Activated naive CD4-positive, alpha-beta T cell treated with anti-CD3 and anti-CD28 coated beads for 36 hours (primary cell): ENCODE results near the gene SLC4A9. TPM values are rescaled to one million over a fixed set of nuclear protein-coding genes. Genes with fewer than 3 reads are reported as not detected.

Source experiments
- CTCF ChIA-PET: fragments of 350-600 bp; sonication (Branson Sonifier 250); formaldehyde crosslinking; loops from one replicate; lab custom pipeline; 2021; ENCODE audit warnings: antibody characterized with exemption; lab: Charles Lee
- DNase-seq: peaks from one replicate; pipeline ENCODE4 v3.0.0-alpha.2; 2020
- H3K27ac Mint-ChIP-seq: one replicate; pipeline ENCODE4 v1.8.0; 2021; ENCODE audit warnings: mild to moderate bottlenecking, mixed read lengths
- H3K27me3 Mint-ChIP-seq: one replicate; pipeline ENCODE4 v1.8.0; 2021; ENCODE audit warnings: low read depth, mixed read lengths
- H3K36me3 Mint-ChIP-seq: one replicate; pipeline ENCODE4 v1.8.0; 2021; ENCODE audit warnings: low read depth, mixed read lengths
- H3K4me1 Mint-ChIP-seq: one replicate; pipeline ENCODE4 v1.8.0; 2021; ENCODE audit warnings: low read depth, mixed read lengths
- H3K4me3 Mint-ChIP-seq: one replicate; pipeline ENCODE4 v1.8.0; 2021; ENCODE audit warnings: mild to moderate bottlenecking, moderate library complexity, mixed read lengths
- H3K9me3 Mint-ChIP-seq: one replicate; pipeline ENCODE4 v1.8.0; 2021; ENCODE audit warnings: mixed read lengths
- intact Hi-C: fragments of 100-400 bp; cut with micrococcal nuclease; formaldehyde crosslinking; loops from one replicate; pipeline ENCODE4 v1.15.1; 2023
- total RNA-seq, 2 experiments: library from RNA; stranded (reverse); gene quantifications; one replicate each; pipeline ENCODE4 v1.2.3, GENCODE V29; 2021

SLC4A9 gene, protein sequence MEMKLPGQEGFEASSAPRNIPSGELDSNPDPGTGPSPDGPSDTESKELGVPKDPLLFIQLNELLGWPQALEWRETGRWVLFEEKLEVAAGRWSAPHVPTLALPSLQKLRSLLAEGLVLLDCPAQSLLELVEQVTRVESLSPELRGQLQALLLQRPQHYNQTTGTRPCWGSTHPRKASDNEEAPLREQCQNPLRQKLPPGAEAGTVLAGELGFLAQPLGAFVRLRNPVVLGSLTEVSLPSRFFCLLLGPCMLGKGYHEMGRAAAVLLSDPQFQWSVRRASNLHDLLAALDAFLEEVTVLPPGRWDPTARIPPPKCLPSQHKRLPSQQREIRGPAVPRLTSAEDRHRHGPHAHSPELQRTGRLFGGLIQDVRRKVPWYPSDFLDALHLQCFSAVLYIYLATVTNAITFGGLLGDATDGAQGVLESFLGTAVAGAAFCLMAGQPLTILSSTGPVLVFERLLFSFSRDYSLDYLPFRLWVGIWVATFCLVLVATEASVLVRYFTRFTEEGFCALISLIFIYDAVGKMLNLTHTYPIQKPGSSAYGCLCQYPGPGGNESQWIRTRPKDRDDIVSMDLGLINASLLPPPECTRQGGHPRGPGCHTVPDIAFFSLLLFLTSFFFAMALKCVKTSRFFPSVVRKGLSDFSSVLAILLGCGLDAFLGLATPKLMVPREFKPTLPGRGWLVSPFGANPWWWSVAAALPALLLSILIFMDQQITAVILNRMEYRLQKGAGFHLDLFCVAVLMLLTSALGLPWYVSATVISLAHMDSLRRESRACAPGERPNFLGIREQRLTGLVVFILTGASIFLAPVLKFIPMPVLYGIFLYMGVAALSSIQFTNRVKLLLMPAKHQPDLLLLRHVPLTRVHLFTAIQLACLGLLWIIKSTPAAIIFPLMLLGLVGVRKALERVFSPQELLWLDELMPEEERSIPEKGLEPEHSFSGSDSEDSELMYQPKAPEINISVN
- total RNA-seq, result under 1 TPM; 0.07 to 0.12 TPM

DNA sequence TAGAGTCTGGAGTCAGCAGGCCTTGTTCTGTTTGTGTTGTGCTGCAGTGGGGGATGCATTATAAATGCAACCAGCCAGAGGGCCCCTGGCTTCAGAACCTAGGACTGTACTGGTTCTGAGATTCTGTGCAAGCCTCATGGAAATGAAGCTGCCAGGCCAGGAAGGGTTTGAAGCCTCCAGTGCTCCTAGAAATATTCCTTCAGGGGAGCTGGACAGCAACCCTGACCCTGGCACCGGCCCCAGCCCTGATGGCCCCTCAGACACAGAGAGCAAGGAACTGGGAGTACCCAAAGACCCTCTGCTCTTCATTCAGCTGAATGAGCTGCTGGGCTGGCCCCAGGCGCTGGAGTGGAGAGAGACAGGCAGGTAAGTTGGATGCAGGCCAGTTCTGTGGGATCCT, at the start of gene SLC4A9:
SLC4A9 (plus strand) TSS at position 94 of the 400 bp plus-strand sequence; CDS start at position 137, 43 bp downstream.
- DNase-seq, result no peak
- CTCF ChIA-PET, result interaction anchor here (0.7 to 8.8 kb wide), 7 partner anchors 8 to 359 kb away, joined by 3 to 127 read pairs (median 8); partner anchors contain the start of gene HBEGF
- intact Hi-C loops, result no loop called here
- Mint-ChIP-seq H3K4me1 (peaks cover 9% of the 10 kb centered on the region), H3K4me3 (no peak within 1 kb of the TSS), H3K27ac (no peak within 1 kb of the TSS), H3K36me3 (no peaks in the 10 kb centered on the region), H3K27me3 (peaks cover 3% of the 10 kb centered on the region), H3K9me3 (no peaks in the 10 kb centered on the region)

- Mint-ChIP-seq H3K4me1 (peaks cover 4% of the 10 kb centered on the region), H3K4me3 (no peak overlapping the region), H3K27me3 (peaks cover 4% of the 10 kb centered on the region), H3K27ac (no peak overlapping the region), H3K9me3 (no peaks in the 10 kb centered on the region), H3K36me3 (no peaks in the 10 kb centered on the region)
- intact Hi-C loops, result no loop called here
- CTCF ChIA-PET, result interaction anchor here (1.3 kb wide), 1 partner anchor 10 kb away, joined by 4 read pairs; no protein-coding TSS in a partner anchor
- DNase-seq, result no peak
These were observed 49.6 kb upstream of the SLC4A9 start for GRCh38 chr5:140310434-140310833.

GRCh38 chr5:140311011-140311467, 49.0 kb upstream of the SLC4A9 start:
- Mint-ChIP-seq H3K9me3 (no peaks in the 10 kb centered on the region), H3K4me1 (peaks cover 4% of the 10 kb centered on the region), H3K27me3 (peaks cover 4% of the 10 kb centered on the region), H3K4me3 (no peak overlapping the region), H3K27ac (no peak overlapping the region), H3K36me3 (no peaks in the 10 kb centered on the region)
- DNase-seq, result no peak
- intact Hi-C loops, result no loop called here
- CTCF ChIA-PET, result interaction anchor here (1.3 to 1.7 kb wide), 3 partner anchors 9 to 48 kb away, joined by 3 to 8 read pairs (median 4); partner anchors contain the start of gene SLC4A9

- Mint-ChIP-seq H3K4me3 (no peak overlapping the region), H3K27ac (no peak overlapping the region), H3K4me1 (peaks cover 4% of the 10 kb centered on the region), H3K36me3 (no peaks in the 10 kb centered on the region), H3K27me3 (peaks cover 4% of the 10 kb centered on the region), H3K9me3 (no peaks in the 10 kb centered on the region)
- intact Hi-C loops, result no loop called here
- CTCF ChIA-PET, result interaction anchor here (1.3 to 1.7 kb wide), 2 partner anchors 40 to 47 kb away, joined by 3 to 8 read pairs; partner anchors contain the start of gene SLC4A9
- DNase-seq, result peak; percentile 15
These were observed 47.8 kb upstream of the SLC4A9 start for GRCh38 chr5:140312067-140312790.

GRCh38 chr5:140312791-140313189, 47.2 kb upstream of the SLC4A9 start:
- Mint-ChIP-seq H3K27me3 (peaks cover 4% of the 10 kb centered on the region), H3K4me3 (no peak overlapping the region), H3K4me1 (peaks cover 4% of the 10 kb centered on the region), H3K36me3 (no peaks in the 10 kb centered on the region), H3K9me3 (no peaks in the 10 kb centered on the region), H3K27ac (no peak overlapping the region)
- no peak for DNase-seq
- intact Hi-C loops, result no loop called here
- CTCF ChIA-PET, result no interaction called here

DNA sequence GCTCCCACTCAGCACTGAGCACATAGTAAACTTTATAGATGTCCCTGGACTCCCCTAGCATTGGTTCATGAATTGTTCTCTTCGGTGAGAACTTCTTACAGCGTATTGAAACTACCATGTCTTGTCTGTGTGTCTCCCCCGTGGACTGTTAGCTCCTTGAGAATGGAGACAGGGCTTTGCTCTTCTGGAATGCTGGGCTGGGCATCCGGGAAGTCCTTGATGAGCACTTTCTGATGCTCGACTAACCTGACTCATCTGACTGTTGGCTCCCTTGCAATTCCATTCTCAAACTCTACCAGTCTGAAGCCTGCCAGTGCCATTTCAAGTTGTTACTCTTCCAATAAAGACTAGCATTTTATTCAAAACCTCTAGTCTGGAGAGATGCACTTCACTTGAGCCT, 42.1 kb upstream of the SLC4A9 start:
- no peaks in the 10 kb centered on the region for H3K36me3 Mint-ChIP-seq
- H3K4me3 Mint-ChIP-seq, result no peak overlapping the region
- DNase-seq, result no peak
- H3K9me3 Mint-ChIP-seq, result no peaks in the 10 kb centered on the region
- CTCF ChIA-PET, result interaction anchor here (1.1 to 1.3 kb wide), 2 partner anchors 28 to 78 kb away, joined by 3 read pairs; partner anchors contain the start of gene HBEGF
- no peak overlapping the region for H3K27ac Mint-ChIP-seq
- intact Hi-C loops, result no loop called here
- H3K4me1 Mint-ChIP-seq, result no peaks in the 10 kb centered on the region
- no peaks in the 10 kb centered on the region for H3K27me3 Mint-ChIP-seq

- H3K27ac Mint-ChIP-seq, result no peak overlapping the region
- CTCF ChIA-PET, result no interaction called here
- DNase-seq, result no peak
These were observed 41.2 kb upstream of the SLC4A9 start for GRCh38 chr5:140318792-140319191.

DNA sequence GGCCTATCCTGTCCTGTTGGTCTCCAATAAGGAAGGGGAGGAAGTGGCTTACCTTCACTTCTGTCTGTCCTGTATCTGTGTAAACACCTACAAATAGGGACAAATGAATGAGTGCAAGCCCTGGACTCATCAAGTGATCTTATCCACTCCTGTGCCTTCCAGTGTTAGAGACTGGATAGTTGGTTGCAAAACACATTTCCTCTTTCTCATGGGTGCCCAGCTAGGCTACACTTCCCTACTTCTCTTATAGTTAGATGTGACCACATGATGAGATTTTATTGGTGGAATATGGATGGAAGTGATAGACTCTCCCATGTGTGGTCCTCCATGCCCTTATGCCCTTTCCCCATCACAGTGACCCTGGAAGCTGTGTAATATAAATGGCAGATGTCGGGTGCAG, 40.2 kb upstream of the SLC4A9 start:
- H3K36me3 Mint-ChIP-seq, result no peaks in the 10 kb centered on the region
- intact Hi-C loops, result no loop called here
- CTCF ChIA-PET, result interaction anchor here (0.6 to 2.6 kb wide), 4 partner anchors 9 to 76 kb away, joined by 4 to 10 read pairs (median 5); partner anchors contain the start of gene HBEGF
- H3K27ac Mint-ChIP-seq, result no peak overlapping the region
- H3K4me1 Mint-ChIP-seq, result peaks cover 5% of the 10 kb centered on the region
- H3K4me3 Mint-ChIP-seq, result no peak overlapping the region
- no peaks in the 10 kb centered on the region for H3K9me3 Mint-ChIP-seq
- no peak for DNase-seq
- no peaks in the 10 kb centered on the region for H3K27me3 Mint-ChIP-seq

More at GRCh38 chr5:140318792-140319191, 41.2 kb upstream of the SLC4A9 start:
- H3K4me1 Mint-ChIP-seq, result no peaks in the 10 kb centered on the region
- no peaks in the 10 kb centered on the region for H3K9me3 Mint-ChIP-seq
- no peaks in the 10 kb centered on the region for H3K27me3 Mint-ChIP-seq
- no peak overlapping the region for H3K4me3 Mint-ChIP-seq
- no peaks in the 10 kb centered on the region for H3K36me3 Mint-ChIP-seq
- intact Hi-C loops, result no loop called here

DNA sequence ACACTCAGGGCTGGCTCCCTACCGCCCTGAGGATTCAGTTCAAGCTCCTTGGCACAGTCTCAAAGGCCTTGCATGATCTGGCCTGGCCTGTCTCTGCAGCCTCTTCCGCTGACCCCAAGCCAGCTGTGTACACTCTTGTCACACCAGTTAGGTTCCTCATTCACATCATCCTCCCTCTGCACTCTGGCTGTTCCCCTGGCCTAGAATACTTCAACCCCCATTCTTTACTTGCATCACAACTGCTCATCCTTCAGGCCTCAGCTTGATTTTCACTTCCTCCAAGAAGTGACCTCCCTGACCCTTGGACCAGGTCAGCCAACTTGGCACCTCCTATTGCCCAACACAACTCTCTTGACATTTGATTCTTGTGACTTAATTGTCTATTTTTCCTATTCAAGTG, 38.2 kb upstream of the SLC4A9 start:
- H3K36me3 Mint-ChIP-seq, result no peaks in the 10 kb centered on the region
- H3K4me3 Mint-ChIP-seq, result no peak overlapping the region
- H3K4me1 Mint-ChIP-seq, result peaks cover 7% of the 10 kb centered on the region
- no peak overlapping the region for H3K27ac Mint-ChIP-seq
- CTCF ChIA-PET, result interaction anchor here (2.6 kb wide), 1 partner anchor 24 kb away, joined by 10 read pairs; the partner anchor contains the start of gene HBEGF
- no peaks in the 10 kb centered on the region for H3K9me3 Mint-ChIP-seq
- intact Hi-C loops, result no loop called here
- no peak for DNase-seq
- H3K27me3 Mint-ChIP-seq, result no peaks in the 10 kb centered on the region

DNA sequence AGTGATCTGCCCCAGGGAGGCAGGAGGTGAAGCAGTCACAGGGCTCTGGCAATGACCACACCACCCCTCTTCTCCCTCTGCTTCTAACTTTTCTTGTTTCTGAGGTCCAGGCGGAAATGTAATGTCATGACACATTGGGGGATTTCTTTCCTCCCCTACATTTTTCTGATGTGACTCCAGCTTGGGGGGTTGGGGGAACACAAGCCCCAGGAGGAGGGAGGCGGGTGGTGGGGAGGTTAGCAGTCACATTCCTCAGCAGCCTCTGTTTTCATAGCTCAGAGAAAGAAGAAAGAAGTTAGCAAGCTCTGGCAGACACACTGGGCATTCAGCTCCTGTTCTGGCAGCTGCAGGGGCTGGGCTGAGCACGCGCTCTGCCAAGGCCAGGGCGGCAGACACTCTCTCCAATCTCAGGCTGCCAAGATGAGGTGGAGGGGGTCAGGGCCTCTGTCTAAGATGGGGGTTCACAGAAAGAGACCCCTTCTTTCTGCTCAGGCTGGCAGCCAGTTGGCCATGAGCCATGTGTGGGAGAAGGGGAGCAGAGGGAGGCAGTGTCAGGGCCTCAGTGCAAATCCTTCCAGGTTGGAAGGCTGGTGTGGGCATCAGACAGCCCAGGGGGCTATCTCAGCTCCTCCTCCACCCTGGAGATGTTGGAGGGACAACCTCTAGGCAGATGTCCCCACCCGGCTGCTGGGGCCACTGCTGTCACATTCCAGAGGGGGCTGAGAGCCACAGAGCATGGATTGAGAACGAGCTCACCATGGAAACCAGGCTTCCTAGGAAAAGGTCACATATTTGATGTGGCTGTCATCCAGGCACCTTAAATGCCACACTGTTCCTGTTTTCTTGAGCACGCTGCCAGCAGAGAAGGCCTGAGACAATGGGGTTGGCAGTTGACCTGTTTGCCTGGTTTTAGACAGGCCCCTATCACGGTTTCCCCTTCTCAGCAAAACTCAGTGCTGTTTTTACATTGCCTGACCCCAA, 37.0 kb upstream of the SLC4A9 start:
- DNase-seq, result no peak
- no peaks in the 10 kb centered on the region for H3K9me3 Mint-ChIP-seq
- no peaks in the 10 kb centered on the region for H3K36me3 Mint-ChIP-seq
- peaks cover 7% of the 10 kb centered on the region for H3K4me1 Mint-ChIP-seq
- no peak overlapping the region for H3K27ac Mint-ChIP-seq
- no peak overlapping the region for H3K4me3 Mint-ChIP-seq
- H3K27me3 Mint-ChIP-seq, result no peaks in the 10 kb centered on the region
- intact Hi-C loops, result no loop called here
- CTCF ChIA-PET, result interaction anchor here (0.6 kb wide), 1 partner anchor 249 kb away, joined by 3 read pairs; no protein-coding TSS in a partner anchor
